Measurements from ENCODE around the gene NFIA.
A peak's percentile ranks its signal among the peaks of the same experiment; 100 is the strongest.

The NFIA gene

GRCh38 chr1:61132645-61133334 is 50.4 kb downstream of the NFIA start:
- DNase-seq: no peak

DNA sequence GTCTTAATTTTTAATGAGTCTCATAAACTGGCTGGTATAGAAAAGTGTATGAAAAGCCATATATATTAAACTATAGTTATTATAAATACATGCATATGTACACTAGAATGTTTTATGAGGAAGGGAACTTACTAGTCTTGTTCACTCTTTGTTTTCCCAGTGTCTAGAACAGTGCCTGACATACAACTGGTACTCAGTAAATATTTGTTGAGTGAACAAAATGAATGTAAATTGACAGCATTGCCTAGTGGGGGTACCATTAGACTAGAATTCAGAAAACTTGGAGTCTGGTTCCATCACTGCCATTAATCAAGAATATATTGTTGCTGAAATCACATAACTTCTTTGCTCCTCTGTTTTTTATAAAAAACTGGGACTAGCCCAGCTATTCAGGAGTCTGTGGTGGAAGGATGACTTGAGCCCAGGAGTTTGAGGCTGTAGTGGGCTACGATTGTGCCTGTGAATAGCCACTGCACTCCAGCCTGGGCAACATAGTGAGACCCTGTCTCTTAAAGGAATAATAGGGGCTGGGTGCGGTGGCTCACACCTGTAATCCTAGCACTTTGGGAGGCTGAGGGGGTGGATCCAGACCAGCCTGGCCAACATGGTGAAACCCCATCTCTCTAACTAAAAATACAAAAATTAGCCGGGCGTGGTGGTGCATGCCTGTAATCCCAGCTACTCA is 51.1 kb downstream of the NFIA start:
- no peak for DNase-seq

GRCh38 chr1:61135291-61135690 is 52.9 kb downstream of the NFIA start:
- DNase-seq: no peak

DNA sequence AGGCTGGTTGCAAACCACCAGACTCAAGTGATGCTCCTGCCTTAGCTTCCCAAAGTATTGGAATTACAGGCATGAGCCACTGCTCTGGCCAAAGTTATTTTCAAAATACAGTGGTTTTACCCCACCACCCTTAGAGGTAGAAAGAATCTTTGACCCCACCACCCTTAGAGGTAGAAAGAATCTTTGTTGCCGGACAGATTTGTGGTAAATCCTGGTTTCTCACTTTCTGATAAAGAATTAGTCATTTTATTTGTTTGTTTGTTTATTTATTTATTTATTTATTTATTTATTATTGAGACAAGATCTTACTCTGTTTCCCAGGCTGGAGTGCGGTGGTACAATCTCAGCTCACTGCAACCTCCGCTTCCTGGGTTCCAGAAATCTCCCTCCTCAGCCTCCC is 55.9 kb downstream of the NFIA start:
- no peak for DNase-seq

DNA sequence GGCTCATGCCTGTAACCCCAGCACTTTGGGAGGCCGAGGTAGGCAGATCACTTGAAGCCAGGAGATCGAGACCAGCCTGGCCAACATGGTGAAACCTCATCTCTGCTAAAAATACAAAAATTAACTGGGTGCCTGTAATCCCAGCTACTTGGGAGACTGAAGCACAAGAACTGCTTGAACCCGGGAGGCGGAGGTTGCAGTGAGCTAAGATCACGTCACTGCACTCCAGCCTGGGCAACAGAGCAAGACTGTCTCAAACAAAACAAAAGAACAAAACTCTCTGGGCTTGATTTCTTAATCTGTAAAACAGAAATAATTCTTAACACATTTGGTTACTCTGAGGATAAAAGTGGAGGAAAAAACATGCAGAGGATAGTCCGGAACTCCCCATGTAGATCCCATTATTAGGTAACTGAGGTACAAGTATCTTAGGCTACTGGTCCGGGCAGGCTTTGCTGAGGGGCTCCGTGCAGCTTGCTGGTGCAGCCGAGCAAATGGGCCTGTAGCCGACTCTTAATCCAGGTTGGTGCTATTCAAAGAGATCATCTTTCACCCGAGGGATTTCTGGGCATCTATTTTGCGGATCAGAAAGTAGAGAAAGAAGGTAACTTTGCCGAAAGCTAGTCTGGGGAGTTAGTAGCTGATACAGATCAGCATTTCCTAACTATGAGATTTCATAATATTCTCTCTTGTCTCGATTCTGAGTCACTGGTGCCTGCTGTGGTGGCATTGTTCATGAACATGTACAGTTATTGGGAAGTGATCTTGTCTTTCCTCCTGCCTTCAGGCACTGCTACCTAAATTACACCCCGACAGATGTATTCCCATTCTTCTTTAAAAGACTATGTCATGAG is 56.8 kb downstream of the NFIA start:
- no peak for DNase-seq

DNA sequence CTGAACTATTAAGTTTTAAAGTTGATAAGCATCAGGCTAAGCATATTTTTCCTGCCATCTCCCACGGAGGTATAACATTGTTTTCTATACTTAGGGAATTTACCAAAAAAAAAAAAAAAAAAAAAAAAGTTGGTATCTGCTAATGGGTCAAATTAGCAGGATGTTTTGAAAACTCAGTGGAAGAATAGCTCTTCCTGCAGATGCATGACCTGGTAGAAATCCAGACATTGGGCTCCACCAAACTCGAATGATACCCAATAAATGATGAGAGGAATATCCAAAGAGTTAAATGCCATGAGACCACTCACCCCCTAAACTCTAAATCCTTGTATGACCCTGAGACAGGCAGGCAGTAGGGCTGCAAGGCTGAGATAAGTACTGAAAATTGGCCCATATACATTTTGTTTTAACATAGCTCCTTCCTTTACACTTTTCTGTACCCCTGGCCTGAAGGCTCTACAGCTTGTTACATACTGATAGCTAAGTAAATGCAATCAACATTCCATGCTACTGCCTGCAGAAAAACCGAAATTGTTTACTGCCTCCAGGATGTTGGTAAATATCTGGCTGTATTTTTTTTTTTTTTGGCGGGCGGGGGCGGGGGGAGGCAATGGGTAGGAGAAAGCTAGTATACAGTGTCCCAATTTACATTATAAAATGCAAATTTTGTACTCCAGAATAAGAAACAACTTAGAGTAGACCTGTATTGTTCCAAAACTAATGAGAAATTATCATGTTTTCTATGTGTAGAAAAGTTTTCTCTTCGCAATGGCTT is 57.6 kb downstream of the NFIA start:
- DNase-seq: no peak

GRCh38 chr1:61140778-61141177 is 58.4 kb downstream of the NFIA start:
- DNase-seq: no peak

DNA sequence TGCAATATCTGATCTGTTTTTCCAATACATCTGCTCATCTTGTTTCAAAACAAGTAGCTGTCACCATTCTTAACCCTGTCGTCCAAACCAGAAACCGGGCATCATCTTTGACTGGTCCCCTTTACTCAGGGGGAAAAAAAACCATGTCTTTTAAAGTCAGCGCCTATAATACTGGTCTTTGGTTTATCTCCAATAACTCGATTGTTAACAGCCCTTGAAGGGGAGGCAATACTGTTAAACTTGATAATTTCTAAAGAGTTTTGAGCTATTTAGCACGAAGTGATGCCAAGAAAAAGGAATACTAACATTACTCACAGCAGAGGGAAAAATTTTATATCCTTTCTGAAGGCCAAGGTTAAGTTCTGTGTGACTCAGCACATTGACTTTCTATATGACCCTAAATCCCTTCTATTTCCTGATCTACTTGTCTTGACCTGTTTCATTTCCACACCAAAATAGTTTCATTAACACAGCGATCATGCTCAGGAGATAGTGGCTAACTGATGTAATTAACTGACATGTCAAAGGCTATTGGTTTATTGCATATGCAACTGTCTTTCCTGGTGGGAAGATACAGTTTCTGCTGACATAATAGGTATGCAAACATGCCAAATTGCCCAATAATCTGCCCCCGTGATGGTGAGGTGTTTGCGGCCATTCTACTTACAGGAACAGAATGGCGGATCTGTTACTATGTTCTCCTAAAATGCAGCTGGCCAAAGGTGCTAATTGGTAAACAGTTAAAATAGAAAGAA is 59.1 kb downstream of the NFIA start:
- peak; percentile 33 for DNase-seq

DNA sequence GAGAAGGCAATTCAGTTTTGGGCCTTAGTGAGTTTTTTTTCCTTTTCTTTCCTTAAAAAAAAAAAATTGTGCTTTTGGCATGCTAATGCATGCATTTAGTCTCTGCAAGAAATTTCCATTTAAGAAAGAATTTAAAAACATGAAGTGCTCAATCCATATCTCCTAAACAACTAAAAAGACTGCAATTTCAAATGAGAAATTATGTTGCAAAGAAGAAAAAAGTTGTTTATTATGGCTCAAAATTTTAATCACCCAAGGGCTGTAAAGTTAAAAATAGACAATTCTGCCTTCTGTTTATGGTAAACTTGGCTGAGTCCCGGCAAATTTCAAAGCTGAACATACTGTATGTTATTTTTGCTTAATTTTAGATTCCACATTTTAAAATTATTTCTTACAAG is 59.7 kb downstream of the NFIA start:
- DNase-seq: no peak

- peak; percentile 48 for DNase-seq
Measured at GRCh38 chr1:61142726-61143500, 60.6 kb downstream of the NFIA start.

DNA sequence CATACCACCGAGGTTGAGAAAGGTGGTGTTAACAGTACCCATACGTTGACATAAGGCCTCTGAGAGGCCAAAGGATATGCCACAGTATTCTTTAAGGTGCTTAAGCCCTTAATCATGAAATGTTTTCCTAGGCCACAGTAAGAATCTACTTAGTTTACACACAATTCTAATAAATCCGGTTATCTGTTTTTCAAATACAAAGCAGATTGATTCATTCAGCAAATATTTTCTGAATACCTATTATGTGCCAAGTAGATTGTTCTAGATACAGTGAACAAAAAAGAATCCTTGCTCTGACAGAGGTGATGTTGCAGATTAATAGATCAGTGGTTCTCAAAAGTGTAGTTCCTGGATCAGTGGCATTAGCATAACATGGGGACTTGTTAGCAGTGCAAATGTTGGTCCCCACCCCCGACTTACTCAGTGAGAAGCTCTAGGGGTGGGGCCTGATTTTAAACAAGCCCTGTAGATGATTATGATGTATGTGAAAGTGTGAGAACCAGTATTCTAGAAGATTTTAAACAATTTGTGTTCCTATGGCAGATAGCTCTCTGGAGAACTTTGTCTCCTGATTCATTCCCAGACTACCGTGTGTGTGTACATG is 61.6 kb downstream of the NFIA start:
- DNase-seq: no peak

GRCh38 chr1:61149010-61149860 is 66.9 kb downstream of the NFIA start:
- no peak for DNase-seq

- no peak for DNase-seq
Measured at GRCh38 chr1:61151565-61151964, 69.2 kb downstream of the NFIA start.

DNA sequence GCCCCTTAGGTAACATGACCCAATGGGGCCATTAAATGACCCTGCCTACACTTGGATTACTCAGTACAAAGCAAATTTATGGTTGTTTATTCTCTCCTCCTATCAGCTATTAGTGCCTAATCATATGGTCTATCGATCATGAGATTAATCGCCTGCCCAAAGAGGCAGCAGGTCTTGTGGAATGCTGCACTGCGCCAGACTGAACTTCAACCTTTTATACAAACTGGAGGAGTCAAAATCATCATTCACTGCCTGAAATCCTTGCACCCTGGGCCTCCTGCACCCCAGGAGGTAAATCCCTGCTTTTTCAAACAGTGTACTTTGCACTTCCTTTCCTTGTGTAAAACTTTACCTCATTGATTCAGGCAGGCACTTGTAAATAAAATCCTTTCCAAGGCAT is 69.7 kb downstream of the NFIA start:
- no peak for DNase-seq

GRCh38 chr1:61152469-61153105 is 70.2 kb downstream of the NFIA start:
- DNase-seq: no peak

GRCh38 chr1:61156576-61157467 is 74.5 kb downstream of the NFIA start:
- no peak for DNase-seq

DNA sequence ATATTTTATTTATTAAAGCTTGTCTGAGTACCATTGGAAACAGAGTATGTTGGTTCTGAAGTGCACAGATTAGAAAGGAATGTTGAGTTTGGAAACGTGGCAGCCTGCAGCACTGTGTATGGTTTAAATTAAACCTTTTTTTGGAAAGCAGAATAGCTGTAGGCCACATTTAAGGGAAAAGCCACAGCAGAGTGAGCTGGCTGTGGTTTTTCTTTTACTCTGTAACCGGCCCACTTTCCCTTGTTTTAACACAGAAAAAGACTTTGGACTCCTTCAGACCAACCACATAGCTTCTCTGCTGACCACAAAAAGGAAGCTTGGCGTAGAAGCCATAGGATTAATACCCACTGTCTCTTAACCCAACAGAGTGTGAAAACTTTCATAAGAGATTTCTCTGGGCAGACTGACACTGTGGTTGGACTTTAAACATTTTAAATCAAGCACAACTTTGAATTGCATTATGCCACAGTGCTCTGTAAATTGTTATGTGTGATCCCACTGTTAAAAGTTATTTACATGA is 75.2 kb downstream of the NFIA start:
- no peak for DNase-seq

DNA sequence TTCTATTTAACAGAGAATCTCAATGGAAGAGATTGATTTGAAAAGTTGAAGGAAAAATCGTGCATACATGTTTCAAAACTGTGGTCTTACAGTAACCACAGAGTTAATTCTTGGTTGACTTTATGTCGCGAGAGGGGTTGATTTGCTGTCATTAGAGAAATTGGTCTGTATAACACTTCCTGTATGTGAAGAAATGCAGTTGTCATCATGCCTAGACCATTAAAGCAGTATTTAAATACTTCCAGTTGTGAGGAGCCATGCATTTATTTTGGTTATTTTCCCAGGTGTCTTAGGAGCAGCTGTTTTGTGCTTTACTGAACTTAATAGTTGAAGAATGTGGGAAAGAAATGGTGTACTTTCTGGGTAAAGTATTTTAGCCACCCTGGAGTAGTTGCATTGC is 76.2 kb downstream of the NFIA start:
- DNase-seq: no peak
